Psoas muscle (tissue), 8 donors: ENCODE results near the gene TEX38. TPM values are rescaled to one million over a fixed set of nuclear protein-coding genes. Genes with fewer than 3 reads are reported as not detected.
"Not testable (repeated sequence)": the region's sequence is repeated elsewhere in the genome, so short reads cannot be mapped to it uniquely, and the experiment has no call there.

Experiments used
- ATAC-seq, 4 donors: fragments of 200-7000 bp; cut with Tn5 transposase; one replicate each; pipeline ENCODE4 v1.9.1; 2020; ENCODE audit warnings: moderate library complexity in 3 of 4, mild to moderate bottlenecking in 2 of 4
- DNase-seq, 2 donors: peaks; one replicate each; pipeline ENCODE4 v3.0.0-alpha.2; 2020
- H3K27ac ChIP-seq: fragments of 200-600 bp; one replicate; pipeline ENCODE4 v1.8.0; 2022
- H3K27me3 ChIP-seq, 3 donors: fragments of 200-600 bp in 1 of 3; one replicate each; pipeline versions ENCODE4 v1.6.1 to v1.8.0; 2013 to 2022; ENCODE audit warnings: low read length in 2 of 3, mild to moderate bottlenecking in 2 of 3, moderate library complexity in 1 of 3; ENCODE audit not compliant: insufficient read depth in 3 of 3
- H3K36me3 ChIP-seq, 2 donors: fragments of 200-600 bp in 1 of 2; one replicate each; pipeline versions ENCODE4 v1.6.1 to v1.8.0; 2013 to 2022; ENCODE audit warnings: low read depth in 1 of 2, mild to moderate bottlenecking in 1 of 2, moderate library complexity in 1 of 2; ENCODE audit not compliant: insufficient read depth in 1 of 2
- H3K4me1 ChIP-seq: fragments of 200-600 bp; one replicate; pipeline ENCODE4 v1.8.0; 2022
- H3K4me3 ChIP-seq: fragments of 200-600 bp; one replicate; pipeline ENCODE4 v1.8.0; 2022; ENCODE audit warnings: mild to moderate bottlenecking
- H3K9me3 ChIP-seq: fragments of 200-600 bp; one replicate; pipeline ENCODE4 v1.8.0; 2022
- WGBS, 3 donors: extraction: QIAGEN DNeasy Blood & Tissue Kit; methylation state at CpG; one replicate each; pipeline versions ENCODE4 v1.1.6 to v1.1.7; 2013; 5-methylcytosine and 5-hydroxymethylcytosine counted together
- intact Hi-C, 2 donors: fragments of 100-400 bp; cut with DNase I; formaldehyde crosslinking; loops; one replicate each; pipeline versions ENCODE4 v1.11.0 to v1.14.2; 2022
- polyA plus RNA-seq, 3 donors: library from polyadenylated mRNA; stranded (reverse); fragments of 200-250 nt; gene quantifications; one replicate each; pipeline ENCODE4 v1.2.3, GENCODE V29; 2013
- total RNA-seq, 4 donors: library from RNA; stranded (reverse); fragmentation: NEBNext Ultra II Directional in 2 of 4; extraction: Animal tissue kit (Norgen Biotek cat#: 25700) in 2 of 4; gene quantifications; one replicate each; pipeline versions ENCODE4 v1.2.1 to v1.2.4, GENCODE V29; 2021 to 2023
- TF ChIP-seq, protein P1 (sequence below): fragments of 200-600 bp; IDR thresholded peaks from one replicate; pipeline ENCODE4 v1.8.0; 2022; ENCODE audit warnings: antibody characterized with exemption
- donor health status: healthy with polysubstance abuse.
- donor health status: DM: no; HTN: no; CAD: no; lungs with moderate emphysema.
- donor health status: Bipolar disorder and iron deficiency.
- donor health status: healthy.
- donor health status: DM: yes; HTN: yes; CAD: no.
- donor health status: DM: no; HTN: no; CAD: no.
- donor health status: DM: no; HTN: no; CAD: no.
- donor health status: DM: yes; HTN: yes; CAD: no.

The TEX38 gene
- total and polyA plus RNA-seq, 7 donors: 0.08 TPM; not detected in 6

DNA sequence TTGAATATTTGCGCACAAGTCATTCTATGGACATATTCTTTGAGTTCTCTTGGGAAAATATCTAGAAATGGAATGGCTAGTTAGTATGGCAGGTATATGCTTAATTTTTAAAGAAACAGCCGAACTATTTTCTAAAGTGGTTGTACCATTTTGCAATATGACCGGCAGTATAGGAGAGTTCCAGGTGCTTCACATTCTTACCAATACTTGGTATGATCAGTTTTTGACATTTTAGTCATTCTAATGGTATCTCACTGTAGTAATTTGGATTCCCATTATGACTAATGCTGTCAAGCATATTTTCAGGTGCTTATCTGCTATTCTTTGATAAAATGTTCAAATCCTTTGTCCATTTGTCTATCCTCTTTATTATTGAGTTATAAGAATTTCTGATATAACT, 24.0 kb upstream of the TEX38 start:
- 97 to 98% (median 97%) methylated on average over 3 of the region's 3 CpGs for WGBS, 3 donors
- Histone ChIP-seq H3K4me1 (no peaks in the 10 kb centered on the region), H3K27ac (no peak overlapping the region), H3K4me3 (no peak overlapping the region), H3K36me3 (peaks cover 4 to 64% of the 10 kb centered on the region in 2 donors), H3K9me3 (peaks cover 2% of the 10 kb centered on the region), H3K27me3 (no peaks in the 10 kb centered on the region)
- intact Hi-C loops: no loop called here
- TF ChIP-seq, protein P1, sequence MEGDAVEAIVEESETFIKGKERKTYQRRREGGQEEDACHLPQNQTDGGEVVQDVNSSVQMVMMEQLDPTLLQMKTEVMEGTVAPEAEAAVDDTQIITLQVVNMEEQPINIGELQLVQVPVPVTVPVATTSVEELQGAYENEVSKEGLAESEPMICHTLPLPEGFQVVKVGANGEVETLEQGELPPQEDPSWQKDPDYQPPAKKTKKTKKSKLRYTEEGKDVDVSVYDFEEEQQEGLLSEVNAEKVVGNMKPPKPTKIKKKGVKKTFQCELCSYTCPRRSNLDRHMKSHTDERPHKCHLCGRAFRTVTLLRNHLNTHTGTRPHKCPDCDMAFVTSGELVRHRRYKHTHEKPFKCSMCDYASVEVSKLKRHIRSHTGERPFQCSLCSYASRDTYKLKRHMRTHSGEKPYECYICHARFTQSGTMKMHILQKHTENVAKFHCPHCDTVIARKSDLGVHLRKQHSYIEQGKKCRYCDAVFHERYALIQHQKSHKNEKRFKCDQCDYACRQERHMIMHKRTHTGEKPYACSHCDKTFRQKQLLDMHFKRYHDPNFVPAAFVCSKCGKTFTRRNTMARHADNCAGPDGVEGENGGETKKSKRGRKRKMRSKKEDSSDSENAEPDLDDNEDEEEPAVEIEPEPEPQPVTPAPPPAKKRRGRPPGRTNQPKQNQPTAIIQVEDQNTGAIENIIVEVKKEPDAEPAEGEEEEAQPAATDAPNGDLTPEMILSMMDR: no peak
- no peak for ATAC-seq
- no peak for DNase-seq

DNA sequence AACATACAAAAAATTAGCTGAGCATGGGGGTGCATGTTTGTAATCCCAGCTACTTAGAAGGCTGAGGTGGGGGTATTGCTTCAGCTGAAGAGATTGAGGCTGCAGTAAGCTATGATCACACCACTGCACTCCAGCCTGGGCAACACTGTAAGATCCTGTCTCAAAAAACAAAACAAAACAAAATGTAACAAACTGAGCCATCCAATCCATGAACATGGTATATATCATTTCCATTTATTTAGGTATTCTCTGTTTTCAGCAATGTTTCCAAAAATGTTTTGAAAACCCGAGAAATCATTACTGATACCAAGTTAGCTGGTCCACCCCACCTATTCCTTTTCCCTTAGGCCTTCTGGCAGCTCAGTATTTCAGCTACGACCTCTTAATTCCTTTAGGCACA, 21.9 kb upstream of the TEX38 start:
- no peak for DNase-seq
- TF ChIP-seq, protein P1: no peak
- 89 to 100% (median 98%) methylated on average over 2 of the region's 2 CpGs for WGBS, 3 donors
- H3K27me3 ChIP-seq: no peaks in the 10 kb centered on the region
- no peaks in the 10 kb centered on the region for H3K4me1 ChIP-seq
- peaks cover 2% of the 10 kb centered on the region for H3K9me3 ChIP-seq
- no peak overlapping the region for H3K4me3 ChIP-seq
- no peak for ATAC-seq
- H3K36me3 ChIP-seq: peaks cover 10 to 76% of the 10 kb centered on the region in 2 donors
- no peak overlapping the region for H3K27ac ChIP-seq
- intact Hi-C loops: no loop called here

DNA sequence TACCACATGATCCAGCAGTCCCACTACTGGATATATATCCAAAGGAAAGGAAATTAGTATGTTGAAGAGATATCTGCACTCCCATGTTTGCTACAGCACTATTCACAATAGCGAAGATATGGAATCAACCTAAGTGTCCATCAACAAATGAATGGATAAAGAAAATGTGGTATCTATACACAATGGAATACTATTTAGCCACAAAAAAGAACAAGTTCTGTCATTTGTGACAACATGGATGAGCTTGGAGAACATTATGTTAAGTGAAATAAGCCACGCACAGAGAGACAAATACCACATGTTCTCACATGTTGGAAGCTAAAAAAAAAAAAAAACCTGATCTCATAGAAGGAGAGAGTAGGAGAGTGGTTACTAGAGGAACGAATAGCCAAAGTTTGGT, 21.2 kb upstream of the TEX38 start:
- 57 to 98% (median 97%) methylated on average over 3 of the region's 3 CpGs for WGBS, 3 donors
- Histone ChIP-seq H3K9me3 (peaks cover 2% of the 10 kb centered on the region), H3K27ac (no peak overlapping the region), H3K36me3 (peaks cover 10 to 78% of the 10 kb centered on the region in 2 donors), H3K4me3 (no peak overlapping the region), H3K27me3 (no peaks in the 10 kb centered on the region), H3K4me1 (no peaks in the 10 kb centered on the region)
- no peak for ATAC-seq
- no peak for DNase-seq
- TF ChIP-seq, protein P1: no peak
- intact Hi-C loops: no loop called here

DNA sequence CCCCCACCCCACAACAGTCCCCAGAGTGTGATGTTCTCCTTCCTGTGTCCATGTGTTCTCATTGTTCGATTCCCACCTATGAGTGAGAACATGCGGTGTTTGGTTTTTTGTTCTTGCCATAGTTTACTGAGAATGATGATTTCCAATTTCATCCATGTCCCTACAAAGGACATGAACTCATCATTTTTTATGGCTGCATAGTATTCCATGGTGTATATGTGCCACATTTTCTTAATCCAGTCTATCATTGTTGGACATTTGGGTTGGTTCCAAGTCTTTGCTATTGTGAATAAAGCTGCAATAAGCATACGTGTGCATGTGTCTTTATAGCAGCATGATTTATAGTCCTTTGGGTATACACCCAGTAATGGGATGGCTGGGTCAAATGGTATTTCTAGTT, 20.5 kb upstream of the TEX38 start:
- H3K27ac ChIP-seq, intact Hi-C loops, DNase-seq, H3K9me3 ChIP-seq, H3K27me3 ChIP-seq, H3K4me3 ChIP-seq, H3K4me1 ChIP-seq, ATAC-seq: not testable (repeated sequence)
- WGBS, 3 donors: 83 to 90% (median 87%) methylated on average over 3 of the region's 3 CpGs
- H3K36me3 ChIP-seq: peaks cover 10 to 85% of the 10 kb centered on the region in 2 donors

DNA sequence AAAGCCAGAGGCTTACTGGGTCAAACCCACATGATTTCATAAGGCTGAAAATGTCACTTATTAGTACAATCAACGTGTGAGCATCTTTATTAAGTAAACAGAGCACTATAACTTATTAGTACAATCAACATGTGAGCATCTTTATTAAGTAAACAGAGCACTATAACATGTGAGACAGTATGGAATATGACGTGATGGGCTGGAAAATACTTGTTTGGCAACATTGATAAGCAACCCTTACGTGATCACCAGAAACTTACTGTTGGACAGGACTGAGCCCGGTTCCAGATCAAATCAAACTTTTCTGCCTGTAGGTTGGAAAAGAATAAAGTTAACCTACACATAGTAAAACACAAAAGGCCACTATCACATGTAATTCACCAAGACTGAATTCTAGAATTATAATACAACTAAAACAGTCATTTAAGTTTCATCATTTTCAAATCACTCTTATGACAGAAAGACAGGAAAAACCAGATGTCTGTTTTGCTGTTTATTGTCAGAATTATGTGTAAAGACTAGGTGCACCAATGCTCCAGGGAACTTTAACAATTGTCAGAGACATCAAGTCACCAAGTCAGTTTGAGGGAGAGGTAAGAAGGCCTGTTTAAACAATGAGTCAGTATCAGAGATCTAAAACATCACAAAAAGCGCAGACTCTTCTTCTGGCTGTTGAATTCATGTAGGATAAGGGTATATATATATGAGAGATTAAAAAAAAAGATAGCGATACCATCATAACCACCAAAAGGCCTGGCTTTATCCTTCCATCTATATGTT, 19.1 kb upstream of the TEX38 start:
- Histone ChIP-seq H3K27ac (no peak overlapping the region), H3K4me3 (no peak overlapping the region), H3K9me3 (peaks cover 2% of the 10 kb centered on the region), H3K27me3 (no peaks in the 10 kb centered on the region), H3K4me1 (no peaks in the 10 kb centered on the region), H3K36me3 (peaks cover 10 to 89% of the 10 kb centered on the region in 2 donors)
- ATAC-seq: no peak
- no peak for DNase-seq
- TF ChIP-seq, protein P1: no peak
- 74 to 76% (median 76%) methylated on average over 6 of the region's 6 CpGs for WGBS, 3 donors
- intact Hi-C loops: no loop called here
